Activated CD4-positive, CD25-positive, alpha-beta regulatory T cell treated with anti-CD3 and anti-CD28 coated beads, Interleukin-2, amount 50 U/mL, for 16 hours (primary cell): Measurements from ENCODE around the gene LRP1B.
"Not testable (repeated sequence)": the region's sequence is repeated elsewhere in the genome, so short reads cannot be mapped to it uniquely, and the experiment has no call there.

Experiments used
- DNase-seq: peaks from one replicate; pipeline ENCODE4 v3.0.0-alpha.2; 2020; ENCODE audit warnings: low read depth, low spot score

LRP1B gene

GRCh38 chr2:141035846-141036420 is 1094.9 kb downstream of the LRP1B start:
- DNase-seq = no peak

- no peak for DNase-seq
Measured at GRCh38 chr2:141029428-141030078, 1101.3 kb downstream of the LRP1B start.

DNA sequence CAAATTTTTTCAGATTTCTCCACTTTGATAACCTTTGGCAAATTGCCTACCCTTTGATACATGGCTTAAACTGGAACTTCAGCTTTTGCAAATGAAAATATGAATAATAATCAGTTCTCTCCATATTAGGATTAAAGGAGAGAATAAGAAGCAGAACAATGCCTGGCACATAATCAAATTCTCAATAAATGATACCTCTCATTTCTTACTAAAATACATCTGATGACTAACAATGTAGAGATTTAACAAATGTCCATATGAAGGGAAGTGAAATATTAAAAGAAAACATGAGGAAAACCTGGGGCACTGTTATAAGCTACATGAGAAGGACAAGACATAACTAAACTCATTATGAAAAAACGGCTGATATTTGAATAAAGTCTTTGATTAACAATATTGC is 1103.6 kb downstream of the LRP1B start:
- no peak for DNase-seq

DNA sequence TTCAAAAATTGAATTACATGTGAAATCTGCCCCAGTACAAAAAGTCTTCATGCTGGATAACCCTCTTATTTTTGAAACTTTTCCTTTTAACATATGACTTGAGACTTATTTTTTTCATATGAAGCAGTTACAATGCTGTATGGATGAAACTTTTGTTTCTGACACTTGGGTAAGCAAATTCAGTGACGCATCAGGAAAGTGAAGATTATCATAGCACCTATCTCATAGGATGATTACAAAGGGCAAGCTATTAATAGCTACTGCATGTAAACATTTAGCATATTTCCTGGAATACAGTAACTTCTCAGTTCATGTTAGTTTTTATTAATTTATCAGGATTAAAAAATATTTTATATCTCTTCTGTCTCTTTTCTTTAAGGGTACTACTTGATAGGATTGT is 1109.2 kb downstream of the LRP1B start:
- no peak for DNase-seq

- no peak for DNase-seq
Measured at GRCh38 chr2:141021109-141021508, 1109.7 kb downstream of the LRP1B start.

DNA sequence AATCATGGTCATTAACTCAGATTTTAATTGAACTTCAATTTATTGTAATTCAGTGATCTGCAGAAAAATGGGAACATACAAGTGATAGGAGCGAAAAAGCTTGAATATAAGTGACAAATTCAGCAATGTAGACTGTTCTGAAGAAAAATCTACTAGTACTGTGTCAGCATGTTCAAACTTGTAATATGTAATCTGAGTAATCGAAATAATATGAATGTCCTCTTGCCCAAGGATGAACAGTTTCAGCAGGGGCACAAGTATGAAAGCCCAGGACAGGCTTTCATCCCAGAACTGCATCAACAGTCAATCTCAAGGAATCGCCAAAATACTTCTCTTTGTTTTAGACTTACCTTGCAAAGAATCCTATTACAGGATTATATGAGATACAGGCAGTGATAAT is 1110.5 kb downstream of the LRP1B start:
- DNase-seq = no peak

GRCh38 chr2:141015341-141016047 is 1115.3 kb downstream of the LRP1B start:
- DNase-seq = no peak

GRCh38 chr2:141003967-141004657 is 1126.7 kb downstream of the LRP1B start:
- no peak for DNase-seq

- DNase-seq = no peak
Measured at GRCh38 chr2:141001750-141002149, 1129.1 kb downstream of the LRP1B start.

GRCh38 chr2:140998577-140998976 is 1132.2 kb downstream of the LRP1B start:
- DNase-seq = no peak

DNA sequence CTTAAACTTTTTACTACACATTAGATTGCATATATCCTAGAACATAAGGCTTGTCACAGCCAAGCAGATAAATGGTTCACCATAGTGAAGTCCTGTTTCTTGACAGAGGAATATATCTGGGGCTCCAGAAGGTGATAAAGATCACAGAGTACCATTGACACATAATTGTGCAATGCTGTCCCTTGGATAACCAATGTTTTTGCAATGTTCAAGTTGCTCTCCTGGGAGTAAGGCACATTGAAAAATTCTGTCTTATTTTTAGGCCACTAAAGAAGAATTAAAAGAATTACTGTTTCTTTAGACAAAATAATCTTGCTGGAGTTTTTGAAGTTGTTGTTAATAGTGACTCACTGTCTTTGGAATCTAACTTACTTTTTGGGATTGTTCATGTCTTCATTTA is 1132.8 kb downstream of the LRP1B start:
- no peak for DNase-seq

DNA sequence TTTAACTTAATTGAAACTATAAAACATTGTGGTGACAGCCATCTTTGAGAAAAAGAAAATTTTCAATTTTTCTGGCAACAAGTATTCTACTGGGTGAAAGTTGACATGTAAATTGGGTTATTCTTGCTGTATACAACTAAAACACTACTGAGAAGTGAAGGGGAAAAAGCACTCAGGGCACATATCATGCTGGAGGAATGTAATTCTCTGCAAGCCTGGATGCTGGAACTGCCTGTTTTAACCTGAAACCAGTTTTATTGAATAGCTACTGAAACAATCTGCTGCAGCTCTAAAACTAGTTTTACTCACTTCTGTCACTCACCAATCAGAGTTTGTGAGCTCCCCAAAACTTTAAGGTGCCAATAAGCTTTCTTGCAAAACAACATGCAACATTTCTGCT is 1136.0 kb downstream of the LRP1B start:
- no peak for DNase-seq

GRCh38 chr2:140990416-140990815 is 1140.4 kb downstream of the LRP1B start:
- no peak for DNase-seq

- DNase-seq = no peak
Measured at GRCh38 chr2:140988597-140988996, 1142.2 kb downstream of the LRP1B start.

DNA sequence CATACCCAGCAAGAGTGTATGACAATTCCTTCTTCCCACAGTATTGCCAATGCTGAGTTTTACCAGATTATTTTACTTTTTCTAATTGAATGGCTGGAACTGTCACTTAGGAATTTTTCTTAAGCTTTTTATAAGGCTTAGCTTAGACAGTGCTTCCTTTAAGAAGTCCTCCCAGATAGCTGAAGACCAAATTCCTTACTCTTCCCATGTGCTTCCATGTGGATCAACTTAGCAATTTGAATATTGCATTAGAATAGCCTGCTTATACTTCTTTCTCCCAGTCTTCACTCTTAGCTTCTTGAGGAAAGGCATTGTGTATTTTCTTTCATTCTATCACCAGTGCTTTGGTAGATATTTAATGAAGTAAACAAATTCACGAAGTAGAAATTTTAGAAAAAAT is 1144.4 kb downstream of the LRP1B start:
- no peak for DNase-seq

GRCh38 chr2:140975237-140975636 is 1155.6 kb downstream of the LRP1B start:
- DNase-seq = no peak

DNA sequence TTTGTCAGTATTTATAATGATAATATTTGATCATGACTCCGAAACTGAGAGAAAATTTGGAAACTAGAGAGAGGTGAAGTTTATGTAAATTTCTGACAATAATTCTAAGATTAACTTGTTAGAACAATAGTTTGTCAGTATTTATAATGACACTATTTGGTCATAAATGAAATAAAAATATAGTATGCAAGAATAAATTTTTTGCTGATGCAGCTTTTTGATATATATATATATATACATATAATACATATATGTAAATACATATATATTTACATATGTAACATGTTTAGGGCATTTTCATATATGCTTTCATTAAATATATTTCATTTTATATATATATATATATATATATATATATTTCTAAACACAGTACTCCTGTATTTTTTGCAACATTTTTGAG is 1158.1 kb downstream of the LRP1B start:
- no peak for DNase-seq

GRCh38 chr2:140964324-140964723 is 1166.5 kb downstream of the LRP1B start:
- DNase-seq = not testable (repeated sequence)

DNA sequence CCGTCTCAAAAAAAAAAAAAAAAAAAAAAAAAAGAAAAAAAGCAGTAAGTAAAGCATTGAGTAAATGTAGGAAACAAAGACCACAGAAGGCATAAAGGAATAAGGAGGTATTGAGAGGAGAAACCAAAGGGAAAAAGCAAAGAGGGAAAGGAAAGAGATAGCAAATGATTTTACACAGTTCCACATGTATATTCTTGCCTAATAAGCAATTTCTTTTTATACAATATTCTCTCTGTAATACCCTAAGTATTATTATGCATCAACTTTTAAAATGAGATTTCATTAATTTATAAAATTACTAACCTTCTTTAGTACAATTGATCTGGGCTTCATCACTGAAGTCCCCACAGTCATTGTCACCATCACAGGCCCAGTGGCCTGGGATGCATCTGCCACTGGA is 1180.9 kb downstream of the LRP1B start:
- no peak for DNase-seq

GRCh38 chr2:140947236-140947635 is 1183.6 kb downstream of the LRP1B start:
- DNase-seq = no peak

DNA sequence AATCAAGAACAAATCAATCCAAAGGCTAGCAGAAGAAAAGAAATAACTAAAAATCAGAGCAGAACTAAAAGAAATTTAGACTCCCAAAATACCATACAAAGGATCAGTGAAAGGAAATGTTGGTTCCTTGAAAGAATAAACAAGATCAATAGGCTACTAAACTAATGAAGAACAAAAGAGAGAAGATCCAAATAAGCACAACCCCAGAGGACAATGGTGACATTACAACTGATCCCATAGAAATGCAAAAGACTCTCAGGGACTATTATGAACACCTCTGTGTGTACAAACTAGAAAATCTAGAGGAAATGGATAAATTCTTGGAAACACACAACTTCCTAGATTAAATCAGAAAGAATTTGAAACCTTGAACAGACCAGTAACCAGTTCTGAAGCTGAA is 1186.9 kb downstream of the LRP1B start:
- DNase-seq = no peak

DNA sequence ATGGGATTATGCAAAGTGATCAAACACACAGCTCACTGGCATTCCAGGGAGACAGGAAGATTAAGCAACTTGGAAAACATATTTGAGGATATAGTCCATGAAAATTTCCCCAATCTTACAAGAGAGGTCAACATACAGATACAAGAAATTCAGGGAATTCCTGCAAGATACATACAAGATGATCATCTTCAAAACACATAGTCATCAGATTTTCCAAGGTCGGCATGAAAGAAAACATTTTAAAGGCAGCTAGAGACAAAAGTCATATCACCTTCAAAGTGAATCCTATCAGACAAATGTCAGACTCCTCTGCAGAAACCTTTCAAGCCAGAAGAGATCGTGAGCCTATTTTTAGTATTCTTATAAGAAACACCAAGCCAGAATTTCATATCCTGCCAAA is 1188.5 kb downstream of the LRP1B start:
- DNase-seq = no peak

GRCh38 chr2:140929849-140930248 is 1201.0 kb downstream of the LRP1B start:
- DNase-seq = no peak
